Adipose tissue (tissue), 3 donors: ENCODE results near the gene SPTBN1. TPM values are rescaled to one million over a fixed set of nuclear protein-coding genes. Genes with fewer than 3 reads are reported as not detected.

Experiments
- H3K27ac ChIP-seq: one replicate; pipeline ENCODE4 v1.5.1; 2013; ENCODE audit warnings: low read depth, low read length
- WGBS, 3 donors: extraction: QIAGEN DNeasy Blood & Tissue Kit; methylation state at CpG; one replicate each; pipeline ENCODE4 v1.1.7; 2013; 5-methylcytosine and 5-hydroxymethylcytosine counted together
- polyA plus RNA-seq, 3 donors: library from polyadenylated mRNA; stranded (reverse); fragments of 200-250 nt; gene quantifications; one replicate each; pipeline ENCODE4 v1.2.3, GENCODE V29; 2013
- donor health status: healthy with polysubstance abuse.
- donor health status: Bipolar disorder and iron deficiency.
- donor health status: healthy.

The SPTBN1 gene
- polyA plus RNA-seq, 3 donors = 41.9 to 219 (median 183) TPM

DNA sequence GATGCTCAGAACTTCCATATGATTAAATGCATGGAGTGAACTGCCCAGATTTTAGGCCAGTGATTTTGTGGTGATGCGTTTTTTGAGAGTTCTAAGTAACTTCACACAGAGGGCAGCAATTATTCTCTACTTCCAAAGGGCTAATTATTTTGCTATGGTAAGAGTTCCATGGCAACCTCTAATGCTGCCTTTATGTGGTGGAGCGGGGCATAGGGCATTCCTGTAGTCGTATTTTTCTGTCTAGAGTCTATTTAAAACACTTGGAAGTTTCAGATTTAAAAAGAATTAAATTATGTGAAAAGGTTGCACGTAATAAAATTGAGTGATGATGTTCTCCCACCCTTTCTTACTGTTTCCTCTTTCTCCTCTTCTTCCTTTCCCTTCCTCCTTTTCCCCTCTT lies 203.4 kb downstream of the SPTBN1 start:
- no peak overlapping the region for H3K27ac ChIP-seq
- WGBS, 3 donors = 81 to 84% (median 82%) methylated on average over 4 of the region's 4 CpGs

DNA sequence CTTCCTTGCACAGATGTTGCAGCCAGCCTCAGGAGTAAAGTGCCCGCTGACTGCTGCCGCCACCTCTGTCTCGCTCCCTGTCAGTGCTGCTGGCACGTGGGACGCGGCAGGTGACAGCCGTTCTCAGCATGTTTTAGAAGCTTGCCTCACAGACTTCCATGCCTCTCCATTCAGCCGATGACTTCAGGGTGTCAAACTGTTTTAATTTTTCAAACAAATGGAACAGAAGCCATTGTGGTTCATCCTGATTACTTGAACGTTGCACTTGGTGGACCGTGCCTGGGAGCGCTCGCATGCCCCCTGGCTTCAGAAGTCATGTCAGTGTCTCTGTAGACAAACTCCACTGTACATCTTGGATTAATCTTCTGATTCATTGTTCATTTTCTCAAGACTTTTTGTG lies 204.6 kb downstream of the SPTBN1 start:
- 72 to 85% (median 83%) methylated on average over 12 of the region's 12 CpGs for WGBS, 3 donors

DNA sequence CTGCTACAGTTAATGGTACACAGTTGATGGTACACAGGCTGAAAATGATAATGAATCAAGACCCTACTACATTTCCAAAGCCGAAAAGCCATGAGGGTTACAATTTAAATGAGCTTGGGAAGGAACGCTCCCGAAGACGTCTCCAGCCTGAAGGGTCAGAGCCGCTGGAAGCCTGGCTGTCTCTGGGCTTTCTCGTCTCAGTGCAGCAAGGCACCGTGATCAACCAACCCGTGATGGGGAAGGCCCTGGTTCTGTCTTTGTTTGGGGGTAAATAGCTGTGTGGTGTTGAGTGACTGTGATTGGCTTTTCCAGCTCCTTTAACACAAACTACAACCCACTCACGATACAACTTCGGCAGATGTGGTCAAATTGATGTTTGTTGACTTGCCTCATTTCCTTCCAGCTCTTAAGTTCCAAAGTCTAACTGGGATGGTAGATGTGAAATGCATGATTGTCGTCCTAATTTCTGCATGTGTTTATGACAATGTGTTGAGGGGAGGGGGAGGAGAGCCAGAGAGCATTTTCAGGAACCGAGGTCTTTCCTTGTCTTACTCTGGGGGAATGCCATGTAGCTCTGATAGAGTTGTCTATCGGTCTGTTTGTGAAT lies 207.4 kb downstream of the SPTBN1 start:
- WGBS, 3 donors = 87 to 92% (median 88%) methylated on average over 13 of the region's 13 CpGs
- H3K27ac ChIP-seq = no peak overlapping the region

More for the DNA sequence above, 204.6 kb downstream of the SPTBN1 start:
- H3K27ac ChIP-seq = no peak overlapping the region

DNA sequence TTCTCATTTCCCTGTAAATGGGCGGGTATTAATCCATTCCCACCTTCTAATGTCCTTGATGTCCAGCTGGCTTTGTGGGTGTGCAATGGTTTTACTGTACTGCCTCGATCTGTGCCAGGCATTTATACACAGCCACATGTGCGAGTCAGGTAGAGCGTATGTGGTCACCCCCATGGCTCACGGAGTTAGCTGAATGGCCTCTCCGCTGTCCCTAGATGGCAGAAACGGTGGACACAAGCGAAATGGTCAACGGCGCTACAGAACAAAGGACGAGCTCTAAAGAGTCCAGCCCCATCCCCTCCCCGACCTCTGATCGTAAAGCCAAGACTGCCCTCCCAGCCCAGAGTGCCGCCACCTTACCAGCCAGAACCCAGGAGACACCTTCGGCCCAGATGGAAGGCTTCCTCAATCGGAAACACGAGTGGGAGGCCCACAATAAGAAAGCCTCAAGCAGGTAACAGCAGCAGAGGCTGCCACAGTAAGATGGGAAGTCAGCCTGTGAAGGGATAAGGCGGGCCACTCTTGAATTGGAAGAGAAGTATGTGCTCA lies 208.2 kb downstream of the SPTBN1 start:
- H3K27ac ChIP-seq = no peak overlapping the region
- WGBS, 3 donors = 91 to 93% (median 93%) methylated on average over 18 of the region's 18 CpGs

DNA sequence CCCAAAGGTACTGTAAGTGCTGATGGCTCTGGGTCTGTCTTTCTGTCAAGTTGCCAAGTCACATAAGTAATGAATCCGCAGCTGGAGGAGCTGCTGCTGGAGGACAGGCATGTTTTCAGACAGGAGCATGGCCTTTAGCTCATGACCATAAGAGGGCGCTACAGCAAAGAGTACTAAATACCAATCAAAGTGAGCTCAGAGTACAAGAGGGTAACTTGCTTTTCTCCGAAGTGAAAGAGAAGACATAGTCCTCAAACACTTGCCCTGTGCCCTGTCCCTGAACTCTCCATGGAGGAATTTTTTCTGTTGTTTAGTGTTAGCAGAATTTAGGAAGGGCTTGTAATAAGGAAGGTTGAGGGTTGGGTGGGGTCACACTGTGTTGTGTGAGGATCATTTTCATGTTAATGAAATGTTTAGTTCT lies 209.3 kb downstream of the SPTBN1 start:
- no peak overlapping the region for H3K27ac ChIP-seq
- 19 to 37% (median 31%) methylated on average over 3 of the region's 3 CpGs for WGBS, 3 donors

DNA sequence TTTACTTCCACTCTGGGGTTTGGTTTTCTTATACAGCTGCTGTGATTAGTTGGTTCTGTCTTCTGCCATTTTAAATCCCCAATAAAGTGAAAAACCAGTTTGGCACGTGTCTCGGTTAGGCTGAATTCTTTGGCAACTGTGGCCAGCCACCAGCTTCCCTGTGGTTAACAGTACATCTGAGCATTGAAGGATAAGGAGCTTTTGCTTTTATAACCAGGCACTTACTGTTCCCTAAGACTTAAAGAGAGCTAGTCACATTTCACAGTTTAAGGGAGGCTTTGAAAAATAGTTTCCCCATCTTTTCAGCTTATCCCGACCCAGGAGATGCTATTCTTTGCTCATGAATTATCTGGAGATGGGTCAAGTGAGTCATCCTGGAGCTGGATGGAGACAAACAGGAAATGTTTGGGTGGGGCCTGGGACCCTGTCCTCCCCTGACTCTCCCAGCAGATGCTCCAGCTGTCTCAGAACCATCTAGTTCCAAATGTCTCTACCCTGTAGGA lies 210.1 kb downstream of the SPTBN1 start:
- no peak overlapping the region for H3K27ac ChIP-seq
- 11 to 28% (median 15%) methylated on average over 3 of the region's 3 CpGs for WGBS, 3 donors

DNA sequence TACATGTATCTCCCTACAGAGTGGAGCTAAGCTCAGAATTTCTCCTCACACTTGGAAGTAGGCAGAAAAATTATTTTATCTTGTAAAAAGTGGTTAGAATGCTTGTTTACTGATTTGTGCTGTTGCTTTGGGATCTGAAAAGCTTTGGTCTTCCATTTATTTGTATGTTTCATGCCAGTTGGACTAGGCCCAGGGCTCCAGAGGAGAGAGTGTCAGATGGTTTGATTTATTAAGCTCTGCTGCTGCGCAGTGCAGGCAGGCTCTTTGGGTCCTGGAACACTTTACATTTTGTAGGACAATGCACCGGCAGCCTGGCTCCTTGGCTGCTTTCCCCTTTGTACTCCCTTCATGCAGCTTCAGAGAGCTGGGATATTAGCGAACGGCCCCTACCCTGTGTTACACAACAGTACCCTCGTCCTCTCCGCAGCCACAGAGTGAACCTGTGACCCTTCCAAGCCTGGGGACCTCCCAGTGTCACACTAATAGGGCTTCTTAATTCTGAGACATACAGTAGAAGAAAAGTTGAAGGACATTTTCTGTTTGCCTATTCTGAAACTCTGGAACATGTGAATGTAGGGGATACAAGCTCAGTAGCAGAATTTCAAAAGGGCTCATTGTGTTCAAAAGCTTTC lies 210.6 kb downstream of the SPTBN1 start:
- WGBS, 3 donors = 21 to 26% (median 26%) methylated on average over 6 of the region's 6 CpGs

DNA sequence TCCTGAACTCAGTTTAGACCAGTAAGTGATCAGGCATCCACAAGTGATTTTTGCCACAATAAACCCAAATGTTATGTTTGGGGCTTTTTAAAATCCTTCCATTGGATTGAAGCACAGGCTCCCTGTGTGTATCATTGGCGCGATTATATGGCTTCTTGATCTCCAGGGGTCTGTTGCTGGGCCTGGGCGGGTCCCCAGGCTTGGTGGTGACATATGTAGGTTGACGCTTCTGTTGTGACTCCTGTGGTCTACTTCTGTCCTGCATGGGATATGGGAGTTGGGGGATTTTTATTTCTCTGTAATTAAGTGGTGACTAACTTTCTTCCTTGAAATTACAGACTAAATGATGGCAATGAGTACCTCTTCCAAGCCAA lies 211.1 kb downstream of the SPTBN1 start:
- WGBS, 3 donors = 79 to 89% (median 88%) methylated on average over 4 of the region's 4 CpGs
- no peak overlapping the region for H3K27ac ChIP-seq

More for the DNA sequence above, 210.6 kb downstream of the SPTBN1 start:
- H3K27ac ChIP-seq = no peak overlapping the region

DNA sequence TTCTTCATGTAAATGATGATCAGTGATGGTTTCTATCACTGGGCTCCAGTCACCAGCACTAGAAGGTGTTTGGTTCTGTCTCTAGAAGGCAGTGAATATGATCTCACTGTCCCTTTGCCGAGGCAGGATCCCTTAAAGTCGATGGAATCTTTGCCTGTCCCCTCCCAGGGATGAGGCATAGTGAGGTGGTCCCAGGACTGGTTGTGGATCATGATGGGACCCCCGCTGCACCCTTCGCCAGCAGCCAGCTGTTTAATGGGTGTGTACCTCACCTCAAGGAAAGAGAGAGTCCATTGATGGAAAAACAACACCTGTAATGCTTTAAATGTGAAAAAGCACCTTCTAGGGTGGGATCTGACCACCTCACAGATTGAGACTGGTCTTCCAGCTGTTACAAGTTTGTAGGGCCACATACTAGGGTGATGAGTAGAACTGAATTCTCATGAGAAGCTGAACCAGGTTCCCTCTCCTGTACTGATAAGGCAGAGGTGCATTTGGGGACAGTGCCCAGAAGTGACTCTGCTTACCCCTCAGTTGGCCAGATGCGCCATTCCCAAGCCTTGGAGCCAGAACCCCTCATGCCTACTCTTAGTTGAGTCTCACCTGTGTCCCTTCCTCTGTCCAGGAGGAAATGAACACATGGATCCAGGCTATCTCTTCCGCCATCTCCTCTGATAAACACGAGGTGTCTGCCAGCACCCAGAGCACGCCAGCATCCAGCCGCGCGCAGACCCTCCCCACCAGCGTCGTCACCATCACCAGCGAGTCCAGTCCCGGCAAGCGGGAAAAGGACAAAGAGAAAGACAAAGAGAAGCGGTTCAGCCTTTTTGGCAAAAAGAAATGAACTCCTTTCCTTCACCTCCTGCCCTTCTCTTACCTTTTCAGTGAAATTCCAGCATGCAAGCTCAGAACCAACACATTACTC lies 211.9 kb downstream of the SPTBN1 start:
- WGBS, 3 donors = 71 to 92% (median 90%) methylated on average over 17 of the region's 17 CpGs
- H3K27ac ChIP-seq = peak overlapping the region; percentile 8

DNA sequence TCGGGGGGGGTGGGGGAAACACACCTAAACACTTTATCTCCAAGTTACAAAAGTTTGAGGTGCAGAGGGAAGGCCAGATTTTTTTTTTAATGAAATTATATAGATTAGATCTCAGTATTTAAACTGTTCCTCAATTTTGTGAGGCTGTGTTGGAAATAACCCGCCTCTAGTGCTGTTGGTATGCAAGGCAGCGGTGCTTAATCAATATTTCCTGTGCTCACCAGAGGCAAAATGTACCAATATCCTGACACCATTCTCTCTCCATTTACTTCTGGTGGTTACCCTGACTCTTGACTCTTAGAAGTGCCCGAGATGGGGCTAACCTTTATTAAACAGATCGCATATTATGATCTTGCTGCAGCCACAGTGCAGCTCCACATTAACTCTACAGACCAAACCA lies 212.6 kb downstream of the SPTBN1 start:
- 72 to 80% (median 75%) methylated on average over 5 of the region's 5 CpGs for WGBS, 3 donors
- no peak overlapping the region for H3K27ac ChIP-seq

DNA sequence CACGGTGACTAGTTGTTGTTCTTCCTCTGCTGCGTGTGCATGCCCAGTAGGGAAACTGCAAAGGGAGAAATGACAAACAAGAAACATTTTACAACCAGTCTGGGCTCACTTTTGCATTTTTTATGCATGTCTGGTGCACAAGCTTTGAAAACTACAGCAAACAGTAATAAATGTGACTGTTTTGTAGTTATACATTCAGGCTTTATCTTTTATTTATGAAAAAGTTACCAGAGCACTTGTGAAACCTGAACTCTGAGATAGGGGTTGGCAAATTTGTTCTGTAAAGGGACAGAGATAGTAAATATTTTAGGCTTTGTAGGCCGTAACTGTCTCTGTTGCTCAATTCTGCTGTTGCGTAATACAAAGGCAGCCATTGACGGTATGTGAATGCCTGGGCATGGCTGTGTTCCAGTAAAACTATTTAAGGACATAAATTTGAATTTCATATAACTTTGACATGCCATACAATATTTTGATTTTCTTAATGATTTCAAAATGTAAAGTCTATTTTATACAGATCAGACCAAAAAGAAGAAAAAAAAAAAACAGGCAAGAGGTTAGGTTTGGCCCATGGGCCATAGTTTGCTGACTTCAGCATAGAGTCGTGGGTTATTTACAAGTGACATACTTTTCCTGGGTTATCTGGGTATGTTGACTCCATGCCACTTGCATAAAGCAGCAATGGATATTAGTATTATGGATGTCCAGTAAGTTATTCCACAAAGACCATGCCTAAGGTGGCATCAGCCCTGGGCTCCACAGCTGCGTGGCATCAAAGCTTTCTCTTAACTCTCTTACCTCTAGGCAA lies 213.8 kb downstream of the SPTBN1 start:
- H3K27ac ChIP-seq = no peak overlapping the region
- WGBS, 3 donors = 34 to 45% (median 41%) methylated on average over 7 of the region's 7 CpGs

DNA sequence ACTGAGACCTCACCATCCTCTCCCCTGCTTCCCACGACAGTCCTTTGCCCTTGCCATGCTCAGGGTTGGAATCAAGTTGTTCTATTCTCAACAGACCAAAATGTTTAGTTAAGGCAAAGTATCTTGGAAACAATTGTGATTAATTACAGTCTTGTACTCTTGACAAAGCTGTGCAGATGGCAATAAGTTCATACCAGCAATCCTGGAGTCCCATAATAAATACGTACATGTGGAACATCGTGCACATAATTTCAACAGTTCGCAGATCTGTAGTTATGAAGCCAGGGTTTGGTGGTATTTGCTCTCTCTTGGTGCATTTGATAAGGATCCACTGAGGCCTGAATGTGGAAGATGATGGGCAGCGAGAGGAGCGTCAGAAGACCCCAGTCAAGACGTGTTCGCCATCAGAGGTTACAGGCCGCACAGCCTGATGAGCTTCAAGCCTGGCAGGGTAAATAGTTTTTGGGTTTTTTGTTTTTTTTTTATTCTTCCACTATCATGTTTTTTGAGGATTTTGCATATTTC lies 214.4 kb downstream of the SPTBN1 start:
- no peak overlapping the region for H3K27ac ChIP-seq
- WGBS, 3 donors = 83 to 96% (median 92%) methylated on average over 9 of the region's 9 CpGs

DNA sequence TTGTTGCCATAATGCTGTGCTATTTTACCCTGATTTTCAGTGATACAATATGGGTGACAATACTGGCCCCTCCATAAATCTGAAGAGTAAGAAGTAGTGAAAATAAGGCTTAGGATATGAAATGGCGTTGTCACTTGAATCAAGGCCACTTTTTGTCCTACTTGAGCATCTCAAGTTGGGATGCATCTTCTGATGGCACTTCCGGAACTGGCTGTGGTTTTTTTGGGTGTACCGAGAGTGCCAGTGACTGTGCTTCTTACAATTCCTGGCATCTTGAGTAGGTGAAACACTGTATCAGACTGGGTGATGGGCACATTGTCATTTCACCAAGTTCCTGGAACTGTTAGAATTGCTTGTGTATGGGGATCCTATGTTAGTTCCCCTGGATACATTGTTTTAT lies 214.9 kb downstream of the SPTBN1 start:
- 91 to 98% (median 95%) methylated on average over 3 of the region's 3 CpGs for WGBS, 3 donors
- H3K27ac ChIP-seq = no peak overlapping the region

DNA sequence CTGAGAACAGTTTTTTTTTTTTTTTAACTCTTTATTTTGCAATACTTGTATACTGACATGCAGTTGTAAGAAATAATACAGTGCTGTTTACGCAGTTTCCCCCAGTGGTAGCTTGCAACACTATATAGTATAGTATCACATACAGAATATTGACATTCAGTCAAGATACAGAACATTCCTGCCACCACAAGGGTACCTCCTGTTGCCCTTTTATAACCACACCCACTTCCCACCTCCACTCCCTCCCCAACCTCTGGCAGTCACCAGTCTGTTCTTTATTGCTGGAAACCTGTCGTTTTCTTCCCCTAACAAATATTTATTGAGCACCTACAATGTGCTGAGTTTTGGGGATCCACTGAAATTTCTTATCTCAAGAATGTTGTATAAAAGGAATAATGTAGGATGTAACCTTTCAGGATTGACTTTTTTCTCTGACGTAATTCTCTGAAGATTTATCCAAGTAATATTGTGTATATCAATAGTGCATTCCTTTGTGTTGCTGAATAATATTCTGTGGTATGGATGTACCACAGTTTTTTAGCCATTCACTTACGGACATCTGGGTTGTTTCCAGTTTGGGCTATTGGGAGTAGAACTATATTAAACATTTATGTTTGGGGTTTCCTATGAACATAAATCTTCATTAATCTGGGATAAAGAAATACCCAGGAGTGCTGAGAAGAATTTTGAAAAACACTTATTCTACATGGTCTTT lies 215.9 kb downstream of the SPTBN1 start:
- H3K27ac ChIP-seq = no peak overlapping the region
- WGBS, 3 donors = 76 to 83% (median 78%) methylated on average over 4 of the region's 4 CpGs

DNA sequence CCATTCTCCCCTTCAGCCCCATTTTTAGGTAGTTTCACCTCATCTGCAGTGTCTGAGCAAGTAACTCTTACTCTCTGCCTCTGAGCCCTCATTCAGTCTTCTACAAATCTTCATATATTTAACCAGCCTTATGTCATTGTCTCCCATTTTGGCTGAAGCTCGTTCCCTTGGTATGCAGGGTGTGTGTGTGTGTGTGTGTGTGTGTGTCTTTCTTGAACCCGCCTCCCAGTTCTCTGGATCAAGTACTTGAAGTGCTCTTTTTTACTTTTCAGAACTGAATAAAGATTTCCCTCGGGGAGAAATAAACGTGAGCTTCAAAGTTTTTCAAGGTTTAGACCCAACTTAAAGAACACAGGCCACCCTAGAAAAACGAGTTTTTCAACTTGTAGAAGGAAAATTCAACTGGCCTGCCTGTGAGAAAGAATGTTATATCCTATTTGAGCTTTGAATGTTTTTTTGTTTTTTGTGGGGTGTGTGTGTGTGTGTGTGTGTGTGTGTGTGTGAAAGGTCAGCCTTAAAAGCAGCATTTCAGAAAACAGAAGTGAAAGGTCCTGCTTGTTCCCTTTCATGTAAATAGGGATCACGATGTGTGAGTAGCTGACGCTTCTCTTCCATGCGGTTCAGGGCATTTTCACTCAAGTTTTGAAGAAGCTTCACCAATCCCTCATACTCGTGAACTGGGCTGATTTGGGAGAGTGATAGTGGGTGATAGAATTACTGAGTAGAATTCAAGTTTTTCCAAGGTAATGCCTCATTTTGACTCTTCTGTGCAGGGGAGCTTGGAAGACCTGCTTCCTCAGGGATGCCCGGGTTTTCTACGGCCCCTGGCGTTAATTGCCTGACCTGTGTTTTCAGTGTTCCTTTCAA lies 216.7 kb downstream of the SPTBN1 start:
- 26 to 35% (median 28%) methylated on average over 12 of the region's 12 CpGs for WGBS, 3 donors
- H3K27ac ChIP-seq = peak overlapping the region; percentile 48

DNA sequence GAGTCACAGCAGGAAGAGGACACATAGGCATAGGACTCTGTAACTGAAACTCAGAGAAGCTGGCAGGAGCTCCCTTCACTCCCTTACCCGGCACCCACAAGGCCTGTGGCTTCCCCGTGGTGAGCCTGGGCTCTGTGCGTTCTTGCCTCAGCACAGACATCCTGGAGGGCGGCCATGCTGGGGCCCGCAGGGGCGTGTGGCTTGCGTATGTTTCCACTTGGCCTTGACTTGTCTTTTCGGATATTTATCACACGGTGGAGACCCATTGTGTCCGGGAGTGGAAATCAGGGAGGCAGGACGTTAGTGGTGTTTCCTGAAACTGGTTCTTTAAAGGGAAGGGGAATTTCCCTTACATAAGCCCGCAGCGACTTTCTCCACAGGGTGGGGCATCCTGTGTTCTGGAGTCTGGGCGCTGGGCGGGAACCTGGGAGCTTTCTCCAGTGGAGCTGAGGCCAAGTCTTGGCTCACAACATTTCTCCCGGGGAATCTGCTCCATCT lies 217.4 kb downstream of the SPTBN1 start:
- H3K27ac ChIP-seq = peak overlapping the region; percentile 48
- 4 to 11% (median 7%) methylated on average over 16 of the region's 16 CpGs for WGBS, 3 donors
